ENCODE measurements around the gene TTLL11.

DNA sequence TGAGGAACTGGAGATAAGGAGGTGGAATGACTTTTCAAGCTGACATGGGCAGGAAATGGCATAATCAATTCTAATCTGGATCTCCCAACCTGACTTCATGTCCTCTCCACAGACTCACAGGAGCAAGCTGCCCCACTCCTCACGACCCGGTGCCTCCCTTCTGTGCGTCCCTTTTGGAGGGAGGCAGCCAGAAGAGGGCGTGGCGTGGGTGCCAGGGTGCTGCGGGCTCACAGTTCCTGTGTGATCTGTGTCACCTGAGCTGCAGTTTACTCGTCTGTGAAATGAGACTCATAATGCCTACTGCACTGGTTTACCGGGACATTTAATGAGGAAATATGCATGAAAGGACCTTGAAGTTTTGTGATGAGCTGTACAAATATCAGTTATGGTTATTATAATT, 234.3 kb downstream of the TTLL11 start:
- TF ChIP-seq, protein P1, sequence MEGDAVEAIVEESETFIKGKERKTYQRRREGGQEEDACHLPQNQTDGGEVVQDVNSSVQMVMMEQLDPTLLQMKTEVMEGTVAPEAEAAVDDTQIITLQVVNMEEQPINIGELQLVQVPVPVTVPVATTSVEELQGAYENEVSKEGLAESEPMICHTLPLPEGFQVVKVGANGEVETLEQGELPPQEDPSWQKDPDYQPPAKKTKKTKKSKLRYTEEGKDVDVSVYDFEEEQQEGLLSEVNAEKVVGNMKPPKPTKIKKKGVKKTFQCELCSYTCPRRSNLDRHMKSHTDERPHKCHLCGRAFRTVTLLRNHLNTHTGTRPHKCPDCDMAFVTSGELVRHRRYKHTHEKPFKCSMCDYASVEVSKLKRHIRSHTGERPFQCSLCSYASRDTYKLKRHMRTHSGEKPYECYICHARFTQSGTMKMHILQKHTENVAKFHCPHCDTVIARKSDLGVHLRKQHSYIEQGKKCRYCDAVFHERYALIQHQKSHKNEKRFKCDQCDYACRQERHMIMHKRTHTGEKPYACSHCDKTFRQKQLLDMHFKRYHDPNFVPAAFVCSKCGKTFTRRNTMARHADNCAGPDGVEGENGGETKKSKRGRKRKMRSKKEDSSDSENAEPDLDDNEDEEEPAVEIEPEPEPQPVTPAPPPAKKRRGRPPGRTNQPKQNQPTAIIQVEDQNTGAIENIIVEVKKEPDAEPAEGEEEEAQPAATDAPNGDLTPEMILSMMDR (conservative IDR thresholded peaks at IDR 0.05): no peak
- no peak for TF ChIP-seq ZFX (IDR thresholded peaks at IDR 0.05)

Data from C4-2B (cell line).